GM10847 (cell line): ENCODE results near the gene PTPRK.

ENCODE experiments used
- POLR2A ChIP-seq: IDR thresholded peaks from 2 replicates; pipeline ENCODE4 v1.6.1; 2011; ENCODE audit not compliant: insufficient read length; ENCODE audit errors: extremely low read depth

The PTPRK gene

DNA sequence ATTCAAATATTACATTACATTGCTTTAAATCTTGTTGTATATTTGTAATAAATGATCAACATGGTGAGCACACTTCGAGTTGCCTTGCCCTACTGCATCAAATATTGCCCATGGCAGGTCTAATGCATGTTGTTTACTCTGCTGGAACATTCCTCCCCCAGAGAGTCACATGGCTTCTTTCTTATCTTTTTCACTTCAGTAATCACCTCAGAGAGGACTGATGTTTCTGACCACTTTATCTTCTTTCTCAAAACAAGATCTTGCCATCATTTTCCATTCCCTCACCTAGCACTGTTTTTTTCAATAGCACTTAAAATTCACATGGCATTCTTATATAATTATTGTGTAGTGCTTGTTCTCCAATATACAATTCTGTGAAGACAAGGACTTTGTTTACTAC, 376.1 kb downstream of the PTPRK start:
- TF ChIP-seq POLR2A, result no peak

GRCh38 chr6:128141932-128142331, 378.5 kb downstream of the PTPRK start:
- no peak for TF ChIP-seq POLR2A

DNA sequence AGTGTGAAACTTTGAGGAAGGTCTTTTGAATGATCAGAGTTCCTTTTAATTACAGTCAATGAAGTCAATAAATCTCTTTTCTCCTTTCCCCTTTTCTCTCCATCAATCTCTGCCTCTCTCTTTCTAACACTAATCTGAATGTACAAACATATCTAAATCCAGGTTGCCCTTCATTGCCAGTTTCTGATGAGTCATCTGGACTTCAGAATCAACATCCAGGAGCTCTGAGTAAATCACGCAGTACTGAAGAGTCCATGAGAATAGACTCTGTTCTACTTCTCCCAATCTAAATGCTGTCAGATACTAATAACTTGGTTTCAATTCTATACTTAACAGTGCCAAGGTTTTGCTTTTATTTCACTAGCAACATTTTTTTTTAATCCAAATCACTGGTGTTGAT, 380.9 kb downstream of the PTPRK start:
- no peak for TF ChIP-seq POLR2A

- no peak for TF ChIP-seq POLR2A
Observed at GRCh38 chr6:128138694-128139093, 381.7 kb downstream of the PTPRK start.

GRCh38 chr6:128135325-128135724, 385.1 kb downstream of the PTPRK start:
- no peak for TF ChIP-seq POLR2A

- TF ChIP-seq POLR2A, result no peak
Observed at GRCh38 chr6:128131566-128131965, 388.8 kb downstream of the PTPRK start.

GRCh38 chr6:128131036-128131435, 389.4 kb downstream of the PTPRK start:
- TF ChIP-seq POLR2A, result no peak

DNA sequence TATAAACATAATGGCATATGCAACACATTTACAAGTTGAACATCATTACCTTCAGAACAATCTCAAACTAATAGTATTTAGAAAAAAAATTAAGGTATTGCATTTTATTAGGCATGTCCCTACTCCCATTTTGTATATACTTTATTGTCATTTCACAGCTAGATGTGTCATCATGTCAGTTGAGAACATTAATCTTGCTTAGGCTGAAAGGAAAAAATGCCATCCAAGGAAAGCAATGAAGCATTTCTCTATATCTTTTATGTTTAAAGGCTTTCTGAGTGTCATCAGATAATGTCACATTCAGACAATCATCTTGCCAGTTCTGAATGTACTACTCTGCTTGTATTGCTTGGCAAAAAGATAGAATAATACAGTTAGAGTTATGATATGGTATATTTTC, 390.7 kb downstream of the PTPRK start:
- TF ChIP-seq POLR2A, result no peak

DNA sequence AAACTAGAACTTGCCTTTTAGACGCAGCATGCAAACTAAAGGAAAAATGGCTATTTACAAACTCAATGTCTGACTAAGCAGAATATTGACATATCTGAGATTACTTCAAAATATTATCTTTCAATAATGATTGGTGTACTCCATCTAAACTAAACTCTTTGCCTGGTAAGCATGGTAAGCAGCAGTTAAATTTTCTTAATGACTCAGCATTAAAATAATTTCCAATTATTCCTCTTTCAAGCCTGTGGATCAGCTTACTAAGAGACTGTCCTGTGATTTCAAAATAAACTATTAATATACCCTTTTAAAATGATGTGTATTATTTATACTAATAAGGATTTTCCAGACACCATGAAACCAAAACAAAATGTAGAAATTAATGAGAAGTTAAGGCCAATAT, 392.7 kb downstream of the PTPRK start:
- no peak for TF ChIP-seq POLR2A

DNA sequence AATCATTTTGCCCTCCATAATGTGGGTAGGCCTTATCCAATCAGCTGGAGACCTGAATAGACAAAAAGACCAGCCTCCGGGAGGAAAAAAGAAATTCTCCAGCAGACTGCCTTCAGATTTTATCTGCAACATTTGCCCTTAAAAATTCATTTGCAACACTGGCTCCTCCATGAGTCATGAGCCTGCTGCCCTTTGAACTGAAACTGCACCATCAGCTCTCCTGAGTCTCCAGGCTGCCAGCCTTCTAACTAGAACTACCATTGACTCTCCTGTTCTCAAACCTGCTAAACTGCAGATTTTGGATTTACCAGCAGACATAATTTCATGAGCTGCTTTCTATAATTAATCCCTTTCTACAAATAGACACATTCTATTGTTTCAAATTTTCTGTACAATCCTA, 395.7 kb downstream of the PTPRK start:
- TF ChIP-seq POLR2A, result no peak

GRCh38 chr6:128121610-128122009, 398.8 kb downstream of the PTPRK start:
- no peak for TF ChIP-seq POLR2A

- no peak for TF ChIP-seq POLR2A
Observed at GRCh38 chr6:128121190-128121589, 399.2 kb downstream of the PTPRK start.

DNA sequence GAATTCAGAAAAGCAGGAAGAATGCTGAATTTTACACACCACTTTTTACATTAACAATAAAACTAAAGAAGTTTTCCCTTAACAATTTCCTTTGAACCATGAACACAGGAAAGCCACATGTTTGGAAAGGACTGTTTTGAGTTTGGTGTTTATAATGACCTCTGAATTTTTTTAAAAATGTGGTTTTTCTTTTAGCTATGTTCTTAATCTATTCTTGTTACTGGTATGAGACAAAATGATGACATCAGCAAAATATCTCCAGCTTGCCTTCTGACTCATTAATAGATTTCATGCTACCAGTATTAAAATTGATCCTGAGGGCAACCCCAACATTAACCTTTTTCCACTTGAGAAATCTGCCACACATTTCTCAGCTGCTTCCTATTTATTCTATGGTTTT, 402.0 kb downstream of the PTPRK start:
- no peak for TF ChIP-seq POLR2A

DNA sequence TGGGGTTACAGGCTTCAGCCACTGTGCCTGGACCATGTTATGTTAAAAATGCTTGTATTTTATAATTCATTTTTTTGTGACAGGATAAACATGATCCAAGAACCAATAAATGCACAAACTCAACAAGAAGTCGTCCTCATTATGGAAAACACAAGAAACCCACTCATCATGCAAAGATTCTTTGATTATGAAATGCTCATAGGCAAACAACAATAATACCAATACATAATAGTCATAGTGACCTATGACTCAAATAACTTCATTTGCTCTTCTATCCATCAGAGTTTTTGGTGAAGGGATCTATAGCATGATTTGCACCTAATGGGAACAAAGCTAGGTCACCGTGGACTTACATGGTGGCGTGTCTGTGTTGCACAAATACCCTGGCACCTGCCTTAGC, 402.5 kb downstream of the PTPRK start:
- TF ChIP-seq POLR2A, result no peak

GRCh38 chr6:128114164-128114563, 406.2 kb downstream of the PTPRK start:
- no peak for TF ChIP-seq POLR2A

DNA sequence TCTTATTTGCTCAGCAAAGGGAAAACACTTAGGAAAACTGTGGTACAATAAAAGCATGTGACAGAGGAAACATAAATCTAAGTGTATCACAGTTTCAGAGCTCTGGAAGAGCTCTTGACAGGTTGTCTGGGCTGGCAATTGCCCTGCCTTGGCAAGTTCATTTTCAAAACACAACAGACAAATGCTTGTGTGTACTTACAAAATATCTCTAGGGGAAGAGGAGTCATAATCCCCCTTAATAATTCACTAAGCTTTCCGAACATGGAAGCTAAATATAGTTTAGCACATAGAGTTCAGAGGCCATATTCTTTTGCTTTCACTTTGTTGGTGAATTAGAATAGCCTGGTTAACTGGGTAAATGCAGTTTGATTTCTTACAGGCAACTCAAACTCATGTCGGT, 407.9 kb downstream of the PTPRK start:
- no peak for TF ChIP-seq POLR2A

DNA sequence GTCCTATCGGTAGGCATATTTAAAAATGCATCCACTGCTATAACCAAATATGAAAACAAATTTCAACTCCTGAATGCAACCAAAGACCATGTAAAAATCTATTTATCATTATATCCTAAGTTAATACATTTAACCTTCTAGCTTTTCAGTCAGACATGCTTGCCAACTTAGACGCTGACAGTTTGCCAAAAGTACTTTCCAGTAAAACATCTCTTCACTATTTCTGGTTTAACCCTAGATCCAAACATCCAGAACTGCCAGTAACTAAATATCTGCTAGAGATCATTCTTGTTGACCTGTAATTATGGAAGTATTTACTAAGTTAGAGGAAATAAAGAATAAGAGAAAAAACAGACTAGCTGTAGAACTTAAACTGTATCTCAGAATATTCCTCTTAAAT, 409.3 kb downstream of the PTPRK start:
- TF ChIP-seq POLR2A, result no peak

DNA sequence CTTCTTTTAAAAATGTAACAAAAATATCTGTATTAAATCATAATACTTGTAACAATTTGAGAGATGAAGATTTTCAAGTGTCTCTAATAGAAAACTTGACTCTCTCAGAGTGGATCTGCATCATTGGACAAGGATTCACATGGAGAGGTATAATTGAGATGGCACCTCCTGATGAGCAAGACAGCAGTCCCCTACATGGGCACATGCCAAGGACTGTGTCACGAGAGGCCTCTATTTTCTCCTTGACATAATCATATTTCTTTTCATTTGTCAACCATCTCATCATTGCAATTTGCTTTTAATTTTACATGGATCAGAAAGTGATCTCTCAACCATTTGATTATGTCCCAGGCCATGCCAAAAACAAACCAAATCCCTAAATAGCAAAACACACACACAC, 412.7 kb downstream of the PTPRK start:
- TF ChIP-seq POLR2A, result no peak
